CD4-positive, alpha-beta T cell treated with Interleukin-15 for 1 hour (primary cell): ENCODE measurements around the gene ABLIM2.
A peak's percentile ranks its signal among the peaks of the same experiment; 100 is the strongest.

ENCODE experiments used
- DNase-seq: peaks from one replicate; pipeline ENCODE4 v3.0.0-alpha.2; 2020

Gene ABLIM2

GRCh38 chr4:8158710-8159536 is at the start of gene ABLIM2:
ABLIM2 (minus strand) TSS chr4:8158813; CDS start chr4:8158689, 124 bp downstream.
- peak; percentile 99 for DNase-seq

DNA sequence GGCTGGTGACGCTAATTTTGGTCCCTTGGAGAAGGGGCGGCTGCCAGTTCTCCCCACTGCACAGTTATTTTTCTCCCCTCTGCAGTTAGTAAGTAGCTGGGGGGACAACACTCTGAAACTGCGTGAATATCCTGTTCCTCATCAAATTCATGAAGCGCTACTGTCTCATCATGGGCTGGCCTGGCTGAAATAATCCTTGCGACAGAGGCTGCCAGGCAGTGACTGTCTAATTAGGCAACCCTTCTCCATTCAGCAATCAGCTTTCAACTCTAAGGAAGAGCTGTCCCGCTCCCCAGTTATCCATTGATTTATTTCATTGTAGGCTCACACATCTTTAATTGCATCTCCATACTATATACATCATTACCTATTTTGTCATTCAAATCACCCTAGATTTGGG is 48.7 kb upstream of the ABLIM2 start:
- no peak for DNase-seq

GRCh38 chr4:8205749-8206611 is 47.4 kb upstream of the ABLIM2 start:
- DNase-seq, result peak; percentile 27

DNA sequence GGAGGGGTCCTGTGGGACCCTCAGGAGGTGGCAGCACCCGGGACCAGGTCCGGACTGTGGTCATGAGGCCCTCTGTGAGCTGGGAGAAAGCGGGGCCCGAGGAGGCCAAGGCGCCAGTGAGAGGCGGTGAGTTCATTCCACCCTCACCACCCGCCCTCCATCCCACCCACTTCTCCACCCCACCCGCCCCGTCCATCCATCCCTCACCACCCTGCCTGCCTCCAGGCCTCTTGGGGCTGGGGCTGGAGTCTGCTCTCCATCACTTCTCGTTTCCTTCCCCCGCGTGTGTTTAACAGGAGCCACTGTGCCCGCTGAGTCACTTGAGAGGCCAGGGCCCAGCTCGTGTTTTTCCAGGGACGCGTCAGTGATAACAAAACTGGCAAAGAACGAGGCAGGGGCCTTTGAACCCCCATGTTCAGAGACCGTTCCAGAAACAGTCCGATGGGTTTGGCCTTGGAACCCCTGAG is 46.7 kb upstream of the ABLIM2 start:
- peak; percentile 42 for DNase-seq

DNA sequence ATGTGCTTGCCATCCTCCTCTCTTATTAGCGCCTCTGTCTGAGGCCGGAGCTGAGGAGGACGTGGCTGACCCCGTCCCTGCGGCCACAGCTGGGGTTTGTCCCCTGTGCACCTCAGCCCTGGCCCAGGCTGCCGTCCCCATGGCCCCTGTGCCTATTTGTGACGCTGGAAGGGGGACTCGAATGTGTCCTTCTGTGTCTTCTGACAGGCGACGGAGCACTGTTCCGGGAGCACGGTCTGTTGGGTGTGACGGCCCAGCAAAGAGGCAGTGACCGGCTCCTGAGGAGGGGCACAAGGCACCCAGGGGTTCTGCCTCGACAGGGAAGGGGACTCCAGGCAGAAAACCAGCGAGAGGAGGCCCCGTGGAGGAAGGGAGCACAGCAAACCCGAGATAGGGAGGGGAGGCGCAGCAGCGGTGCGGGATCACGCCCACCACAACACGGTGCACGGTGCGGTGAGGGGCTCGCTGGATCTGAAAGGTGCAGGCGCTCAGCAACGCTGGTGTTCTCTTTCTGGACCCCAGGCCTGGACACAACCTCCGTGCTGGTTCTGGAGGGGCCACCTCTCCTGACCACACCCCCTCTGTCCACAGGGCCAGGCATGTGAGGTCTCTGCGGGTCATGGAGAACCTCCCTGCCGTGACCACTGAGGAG is 46.1 kb upstream of the ABLIM2 start:
- no peak for DNase-seq

DNA sequence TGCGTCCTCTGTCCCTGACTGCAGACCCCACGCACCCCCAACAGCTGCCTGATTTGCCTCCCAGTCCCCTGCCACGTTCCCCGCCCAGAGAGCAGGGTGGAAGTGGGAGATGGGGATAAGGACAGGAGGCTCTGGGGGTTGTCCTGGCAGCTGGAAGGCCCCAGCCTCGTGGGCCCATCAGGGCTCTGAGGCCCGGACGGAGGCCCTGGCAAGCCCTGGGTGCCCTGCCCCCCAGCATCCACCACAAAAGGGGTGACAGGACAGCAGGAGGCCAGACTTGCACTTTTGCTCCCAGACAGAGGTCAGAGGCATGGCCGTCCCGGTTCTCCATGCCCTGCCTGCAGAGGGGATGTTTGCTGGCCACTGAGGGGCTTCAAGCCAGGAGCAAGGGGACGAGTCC is 45.2 kb upstream of the ABLIM2 start:
- no peak for DNase-seq

GRCh38 chr4:8203052-8203401 is 44.4 kb upstream of the ABLIM2 start:
- no peak for DNase-seq

DNA sequence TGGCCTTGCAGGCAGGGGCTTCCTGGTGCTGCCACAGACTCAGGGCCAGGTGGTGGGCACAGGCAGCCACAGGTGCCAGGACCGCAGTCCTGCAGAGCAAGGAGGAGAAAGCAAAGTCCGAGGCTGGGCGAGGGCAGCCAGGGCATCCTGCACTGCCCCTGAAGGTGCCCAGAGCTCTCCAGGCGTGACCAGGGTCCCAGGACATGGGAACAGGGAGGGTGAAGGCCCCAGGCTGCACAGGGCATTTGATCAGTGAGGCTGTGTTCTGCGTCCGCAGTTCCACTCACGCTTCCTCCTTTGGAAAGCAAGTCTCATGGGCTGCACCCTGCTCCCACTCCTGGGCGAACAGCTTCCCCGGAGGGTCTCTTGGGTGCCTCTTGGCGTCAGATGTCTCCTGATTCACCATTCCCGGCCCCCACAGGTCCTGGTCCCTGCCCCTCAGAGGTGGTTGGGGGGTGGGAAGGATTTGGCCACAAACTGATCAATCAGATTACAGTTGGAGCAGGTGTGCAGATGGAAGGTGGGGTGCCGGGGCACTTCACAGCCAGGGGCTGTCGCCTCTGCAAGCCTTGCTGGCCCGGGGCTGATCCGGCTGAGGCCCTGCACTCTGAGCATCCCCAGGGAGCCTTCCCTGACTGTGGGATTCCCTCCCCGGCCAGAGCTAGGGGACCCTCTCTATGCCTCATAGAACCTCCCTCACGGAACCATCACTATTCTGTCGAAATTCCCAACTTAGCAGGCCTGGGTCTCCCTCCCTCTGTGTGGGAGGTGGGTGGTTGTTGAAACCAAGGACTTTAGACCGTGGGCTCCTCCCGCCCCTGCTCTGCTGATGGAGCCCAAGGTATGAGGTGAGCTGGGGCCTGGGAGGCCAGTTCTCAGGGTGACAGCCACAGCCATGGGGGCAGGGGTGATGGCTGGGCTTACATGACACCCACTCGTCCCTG is 43.8 kb upstream of the ABLIM2 start:
- DNase-seq, result no peak

DNA sequence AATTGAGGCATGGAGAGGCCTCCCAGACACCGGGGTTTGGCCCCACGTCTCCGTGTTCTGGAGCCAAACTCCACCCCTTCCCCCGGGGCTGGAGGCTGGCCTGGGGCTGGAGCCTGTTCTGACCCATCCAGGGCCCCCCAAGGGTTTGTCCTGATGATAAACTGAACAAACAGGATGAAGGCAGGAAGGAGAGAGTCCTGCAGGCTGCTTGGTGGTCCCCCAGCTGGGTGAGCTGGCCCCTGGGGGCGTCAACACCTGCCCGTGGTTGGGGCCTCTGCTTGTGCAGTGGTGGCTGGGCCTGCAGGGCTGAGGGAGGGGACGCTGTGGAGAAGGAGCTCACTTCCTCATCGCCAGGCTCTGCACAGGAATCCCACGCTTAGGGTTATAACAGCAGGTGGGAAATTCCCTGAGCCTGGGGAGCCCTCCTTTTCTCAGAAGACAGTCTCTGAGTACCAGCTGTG is 42.7 kb upstream of the ABLIM2 start:
- DNase-seq, result peak; percentile 75

DNA sequence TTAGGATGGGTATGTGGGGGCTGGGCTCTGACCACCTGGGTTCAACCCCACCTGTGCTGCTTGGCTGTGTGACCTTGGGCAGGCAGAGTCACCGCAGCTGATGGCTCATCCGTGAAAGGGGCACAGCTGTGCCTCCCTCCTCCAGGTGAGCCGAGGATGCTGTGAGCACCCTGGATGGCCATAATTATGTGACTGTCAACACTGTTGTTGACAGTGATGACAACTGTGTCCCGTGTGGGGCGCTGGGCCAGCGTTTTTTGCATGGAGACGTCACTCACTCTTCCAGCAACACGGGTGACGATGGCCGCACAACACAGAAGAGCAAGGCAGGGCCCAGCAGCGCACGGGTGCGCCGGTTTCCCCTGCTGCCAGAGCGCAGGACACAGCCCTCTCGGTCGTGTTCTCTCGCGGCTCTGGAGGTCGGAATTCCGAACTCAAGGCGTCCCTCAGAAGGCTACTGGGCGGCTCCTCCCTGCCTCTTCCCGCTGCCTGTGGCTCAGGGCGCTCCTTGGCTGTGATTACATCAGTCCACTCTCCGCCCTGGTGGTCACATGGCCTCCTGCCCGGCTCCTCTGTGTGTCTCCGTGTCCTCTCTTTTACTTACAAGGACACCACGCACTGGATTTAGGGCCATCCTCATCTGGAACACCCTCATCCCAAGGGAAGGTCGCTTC is 41.8 kb upstream of the ABLIM2 start:
- peak; percentile 62 for DNase-seq

GRCh38 chr4:8199594-8200301 is 41.1 kb upstream of the ABLIM2 start:
- DNase-seq, result no peak

DNA sequence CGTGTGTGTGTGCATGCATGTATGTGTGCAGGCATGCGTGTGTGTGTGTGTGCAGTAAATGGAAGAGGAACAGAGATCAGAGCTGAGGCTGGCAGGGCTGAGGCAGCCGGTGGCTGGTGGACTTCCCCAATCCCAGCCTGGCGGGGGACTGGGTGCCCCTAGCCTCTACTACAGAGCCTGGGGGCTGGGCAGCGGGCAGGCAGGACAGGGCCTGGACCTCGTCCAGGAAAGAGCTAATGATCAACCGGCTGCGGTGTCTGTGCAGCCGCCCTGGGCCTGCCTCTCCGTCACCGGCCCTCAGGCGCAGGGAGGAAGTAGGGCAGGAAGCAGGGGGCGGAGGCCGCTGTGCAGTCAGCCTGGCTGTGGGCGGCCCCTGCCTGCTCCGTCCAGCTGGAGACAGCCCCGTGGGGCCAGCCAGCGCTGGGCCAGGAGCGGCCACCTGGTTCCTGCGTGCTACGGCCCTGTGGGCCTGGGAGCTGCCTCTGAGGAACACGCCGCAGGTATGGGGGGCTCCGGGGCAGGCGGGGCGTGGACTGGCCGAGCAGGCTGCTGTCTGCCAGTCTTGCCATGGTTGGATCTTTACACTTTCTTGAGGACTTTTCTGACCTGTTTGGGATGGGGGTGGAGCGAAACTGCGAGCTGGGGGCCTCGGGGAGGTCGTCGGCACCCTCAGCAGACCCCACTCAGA is 40.4 kb upstream of the ABLIM2 start, which contains the start of gene SH3TC1:
SH3TC1 (plus strand) TSS at position 385 of the 688 bp plus-strand sequence. CDS start 5,905 bp downstream, outside the sequence.
- DNase-seq, result peak; percentile 78

- DNase-seq, result no peak
Observed at GRCh38 chr4:8198206-8198905, 39.7 kb upstream of the ABLIM2 start.

GRCh38 chr4:8197521-8197920 is 38.9 kb upstream of the ABLIM2 start:
- no peak for DNase-seq

- DNase-seq, result no peak
Observed at GRCh38 chr4:8195841-8196458, 37.3 kb upstream of the ABLIM2 start.

- no peak for DNase-seq
Observed at GRCh38 chr4:8195431-8195830, 36.8 kb upstream of the ABLIM2 start.

- DNase-seq, result no peak
Observed at GRCh38 chr4:8194306-8195242, 36.0 kb upstream of the ABLIM2 start.
